ENCODE results near the gene TM2D3.

GRCh38 chr15:101617390-101617965, 34.7 kb downstream of the TM2D3 start:
- TF ChIP-seq, protein P1, sequence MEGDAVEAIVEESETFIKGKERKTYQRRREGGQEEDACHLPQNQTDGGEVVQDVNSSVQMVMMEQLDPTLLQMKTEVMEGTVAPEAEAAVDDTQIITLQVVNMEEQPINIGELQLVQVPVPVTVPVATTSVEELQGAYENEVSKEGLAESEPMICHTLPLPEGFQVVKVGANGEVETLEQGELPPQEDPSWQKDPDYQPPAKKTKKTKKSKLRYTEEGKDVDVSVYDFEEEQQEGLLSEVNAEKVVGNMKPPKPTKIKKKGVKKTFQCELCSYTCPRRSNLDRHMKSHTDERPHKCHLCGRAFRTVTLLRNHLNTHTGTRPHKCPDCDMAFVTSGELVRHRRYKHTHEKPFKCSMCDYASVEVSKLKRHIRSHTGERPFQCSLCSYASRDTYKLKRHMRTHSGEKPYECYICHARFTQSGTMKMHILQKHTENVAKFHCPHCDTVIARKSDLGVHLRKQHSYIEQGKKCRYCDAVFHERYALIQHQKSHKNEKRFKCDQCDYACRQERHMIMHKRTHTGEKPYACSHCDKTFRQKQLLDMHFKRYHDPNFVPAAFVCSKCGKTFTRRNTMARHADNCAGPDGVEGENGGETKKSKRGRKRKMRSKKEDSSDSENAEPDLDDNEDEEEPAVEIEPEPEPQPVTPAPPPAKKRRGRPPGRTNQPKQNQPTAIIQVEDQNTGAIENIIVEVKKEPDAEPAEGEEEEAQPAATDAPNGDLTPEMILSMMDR (IDR thresholded peaks at IDR 0.05), result no peak
- TF ChIP-seq POLR2A (IDR thresholded peaks at IDR 0.05), result no peak

Data from heart left ventricle (tissue), 13 donors.